Stimulated activated CD8-positive, alpha-beta memory T cell treated with anti-CD3 and anti-CD28 coated beads, Interleukin-12 subunit alpha, Interleukin-12 subunit beta, amount 100 ng/mL, for 24 hours (primary cell): ENCODE results near the gene DSG4.

ENCODE experiments used
- DNase-seq: peaks from one replicate; pipeline ENCODE4 v3.0.0-alpha.2; 2020; ENCODE audit errors: extremely low read depth

The DSG4 gene

DNA sequence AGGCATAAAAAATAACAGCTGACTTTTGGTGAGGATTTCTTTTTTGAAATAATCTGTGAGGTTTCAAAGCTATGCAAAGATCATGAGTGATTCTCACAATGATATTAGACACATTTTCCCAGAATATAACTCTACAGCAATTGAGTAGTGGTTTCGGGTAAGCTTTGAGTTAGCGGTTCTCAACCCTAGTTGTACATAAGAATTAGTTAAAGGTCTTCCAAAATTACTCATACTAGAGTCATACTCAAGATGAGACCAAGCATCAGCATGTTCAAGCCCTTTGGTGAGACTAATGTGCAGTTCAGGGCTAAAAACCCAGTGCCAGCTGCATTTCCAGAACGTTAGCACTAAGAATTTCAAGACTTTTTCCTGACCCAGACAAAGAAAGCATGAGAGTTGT, 31.1 kb downstream of the DSG4 start:
- DNase-seq: no peak

DNA sequence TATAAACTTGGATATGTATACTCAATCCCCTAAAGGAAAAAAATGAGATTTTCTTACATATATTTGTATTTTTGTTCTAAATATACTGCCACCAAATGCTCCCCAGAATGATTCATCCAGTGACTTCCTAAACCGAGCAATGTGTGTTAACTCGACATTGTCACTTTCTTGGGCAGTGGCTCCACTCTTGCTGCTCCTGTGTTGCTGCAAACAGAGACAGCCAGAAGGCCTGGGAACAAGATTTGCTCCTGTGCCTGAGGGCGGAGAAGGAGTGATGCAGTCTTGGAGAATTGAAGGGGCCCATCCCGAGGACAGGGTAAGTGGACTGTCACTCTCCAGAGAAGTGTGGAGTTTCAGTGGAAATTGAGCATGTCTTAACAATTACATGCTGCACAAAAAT, 32.7 kb downstream of the DSG4 start:
- no peak for DNase-seq

DNA sequence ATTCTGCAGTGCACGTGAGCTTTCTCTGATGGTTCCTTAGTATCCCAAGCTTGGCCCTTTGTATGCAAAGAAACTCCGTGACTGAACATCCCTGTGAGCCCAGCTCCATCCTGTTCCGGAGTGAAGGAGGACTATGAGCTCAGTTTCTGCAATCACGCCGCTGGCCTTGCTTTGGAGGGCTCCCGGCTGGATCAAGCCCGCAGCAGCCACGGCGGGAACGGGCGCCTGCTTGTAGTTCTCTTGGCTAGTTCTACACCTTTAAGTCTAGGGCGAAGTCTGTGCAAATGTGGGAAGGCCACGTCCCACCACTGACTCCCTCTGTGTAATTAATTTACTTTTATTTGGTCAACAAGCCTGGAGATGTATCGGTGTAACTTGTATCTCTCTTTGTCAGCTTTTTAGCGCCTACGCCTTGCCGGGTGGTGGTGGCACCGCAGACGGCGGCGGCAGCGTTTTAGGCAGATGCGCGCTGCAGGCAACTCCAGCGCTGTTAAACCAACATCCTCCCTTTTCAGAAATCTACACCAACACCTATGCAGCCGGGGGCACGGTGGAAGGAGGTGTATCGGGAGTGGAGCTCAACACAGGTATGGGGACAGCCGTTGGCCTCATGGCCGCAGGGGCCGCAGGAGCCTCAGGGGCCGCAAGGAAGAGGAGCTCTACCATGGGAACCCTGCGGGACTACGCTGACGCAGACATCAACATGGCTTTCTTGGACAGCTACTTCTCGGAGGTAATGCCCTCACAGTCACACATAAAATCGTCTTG, 34.3 kb downstream of the DSG4 start:
- DNase-seq: no peak

DNA sequence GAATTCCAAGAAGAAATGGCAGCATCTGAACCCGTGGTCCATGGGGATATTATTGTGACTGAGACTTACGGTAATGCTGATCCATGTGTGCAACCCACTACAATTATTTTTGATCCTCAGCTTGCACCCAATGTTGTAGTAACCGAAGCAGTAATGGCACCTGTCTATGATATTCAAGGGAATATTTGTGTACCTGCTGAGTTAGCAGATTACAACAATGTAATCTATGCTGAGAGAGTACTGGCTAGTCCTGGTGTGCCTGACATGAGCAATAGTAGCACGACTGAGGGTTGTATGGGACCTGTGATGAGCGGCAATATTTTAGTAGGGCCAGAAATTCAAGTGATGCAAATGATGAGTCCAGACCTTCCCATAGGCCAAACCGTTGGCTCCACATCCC, 36.6 kb downstream of the DSG4 start:
- DNase-seq: no peak

DNA sequence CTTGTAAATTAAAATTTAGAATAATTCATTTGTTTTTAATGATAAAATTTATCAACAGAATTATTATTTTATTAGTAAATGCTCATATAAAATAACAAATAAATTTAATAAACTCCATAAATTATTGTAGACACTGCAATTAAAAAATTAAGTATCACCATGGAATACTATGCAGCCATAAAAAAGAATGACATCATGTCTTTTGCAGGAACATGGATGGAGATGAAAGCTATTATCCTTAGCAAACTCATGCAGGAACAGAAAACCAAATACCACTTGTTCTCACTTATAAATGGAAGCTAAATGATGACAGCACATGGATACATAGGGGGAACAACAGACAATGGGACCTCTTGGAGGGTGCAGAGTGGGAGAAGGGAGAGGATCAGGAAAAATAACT, 41.3 kb downstream of the DSG4 start:
- DNase-seq: no peak

DNA sequence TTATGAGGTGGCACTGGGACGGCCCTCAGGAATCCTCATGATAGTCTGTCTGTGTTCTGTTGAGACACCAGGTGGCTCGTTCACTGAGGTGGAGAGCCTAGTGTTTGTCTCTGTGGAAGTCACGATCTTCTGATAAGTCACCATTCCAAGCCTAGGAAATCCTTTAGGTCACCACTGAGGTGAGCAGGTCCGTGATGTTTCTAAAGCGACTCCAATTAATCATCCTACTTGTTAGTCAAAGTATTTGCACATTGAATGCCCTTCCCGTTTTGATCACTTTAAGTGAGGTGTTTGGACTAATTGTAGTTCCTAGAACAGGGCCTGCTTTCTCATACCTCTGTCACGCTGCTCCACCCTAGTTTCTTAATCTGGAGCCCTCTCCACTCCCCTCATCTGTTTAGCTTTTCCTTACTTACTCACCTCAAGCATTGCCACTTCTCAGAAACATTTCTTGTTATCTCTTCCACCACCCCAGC, 42.9 kb downstream of the DSG4 start:
- DNase-seq: no peak

DNA sequence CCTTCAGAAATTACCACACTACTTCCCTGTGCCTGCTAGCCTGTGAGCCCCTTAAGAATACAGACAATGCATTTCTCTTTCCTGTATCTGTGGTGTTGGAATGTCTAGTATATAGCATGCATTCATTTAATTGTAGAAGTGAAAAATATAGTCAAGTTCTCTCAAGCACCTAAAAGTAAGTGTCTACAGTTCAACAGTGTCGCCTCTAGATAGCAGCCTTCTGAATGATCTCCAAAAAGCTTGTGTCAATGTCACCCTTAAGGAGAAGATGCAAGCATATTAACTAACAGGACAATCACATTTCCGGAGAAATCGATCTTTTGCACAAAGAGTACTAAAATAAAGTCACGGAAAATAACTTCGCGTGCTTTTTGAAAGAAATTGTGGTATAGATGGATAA, 43.5 kb downstream of the DSG4 start:
- DNase-seq: no peak

DNA sequence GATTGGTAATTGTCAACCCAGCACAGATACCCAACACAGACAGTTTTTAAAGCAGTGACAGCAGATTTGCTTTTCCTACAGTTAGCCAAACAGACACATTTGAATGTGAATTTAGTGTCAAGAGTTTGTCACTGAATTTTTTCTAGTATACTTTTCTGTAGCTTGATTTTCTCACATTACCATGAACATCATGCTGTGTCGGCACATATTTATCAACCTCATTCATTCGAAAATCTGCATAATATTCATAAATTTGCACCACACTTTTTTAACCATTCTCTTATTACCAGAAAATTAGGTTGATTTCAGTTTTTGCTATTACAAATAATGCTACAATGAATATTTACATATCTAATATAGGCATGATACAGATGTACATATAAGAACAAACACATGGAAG, 43.9 kb downstream of the DSG4 start:
- DNase-seq: no peak

DNA sequence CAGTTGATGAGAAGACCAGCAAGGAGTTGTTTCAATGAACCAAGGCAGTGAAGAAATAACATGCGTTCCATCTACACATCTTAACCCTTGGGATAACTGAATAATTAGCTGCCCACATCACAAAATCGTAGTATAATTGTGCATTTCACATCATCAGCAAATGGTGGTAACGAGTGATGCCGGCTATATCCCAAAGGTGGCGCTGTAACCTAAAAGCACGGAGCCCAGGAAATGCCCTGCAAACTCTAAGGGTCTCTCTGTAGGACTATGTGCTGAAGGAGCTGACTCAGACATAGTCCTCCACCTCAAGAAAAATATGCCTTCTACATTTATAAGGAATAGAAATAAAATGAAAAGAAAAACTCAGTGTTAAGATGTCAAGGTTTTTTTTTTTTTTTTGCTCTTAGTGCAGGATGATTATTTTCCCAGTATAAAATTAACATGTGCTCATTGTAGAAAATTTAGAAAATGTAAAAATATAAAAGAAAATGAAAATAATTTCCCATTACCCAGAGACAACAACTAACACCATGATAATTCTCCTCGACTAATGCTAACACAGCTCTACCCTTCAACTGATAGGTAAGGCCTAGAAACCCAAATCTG, 47.9 kb downstream of the DSG4 start:
- DNase-seq: no peak

DNA sequence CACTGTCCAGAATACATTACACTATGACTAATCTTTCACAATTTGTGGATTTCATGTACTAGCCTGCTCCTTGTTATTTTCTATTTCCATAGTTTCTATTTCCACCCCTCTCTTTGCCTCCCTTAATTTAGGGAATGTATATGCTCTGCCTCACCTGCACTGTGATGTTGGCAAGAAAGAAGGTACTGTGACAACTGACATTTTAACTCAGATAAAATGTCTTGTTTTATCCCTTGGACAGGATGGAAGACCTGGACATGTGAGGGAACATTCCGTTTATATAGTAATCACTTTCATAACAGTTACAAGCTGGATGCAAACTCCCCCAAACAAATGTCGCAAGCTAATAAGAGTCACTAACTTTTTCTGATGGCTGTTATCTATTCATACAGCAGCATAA, 49.4 kb downstream of the DSG4 start:
- DNase-seq: no peak

DNA sequence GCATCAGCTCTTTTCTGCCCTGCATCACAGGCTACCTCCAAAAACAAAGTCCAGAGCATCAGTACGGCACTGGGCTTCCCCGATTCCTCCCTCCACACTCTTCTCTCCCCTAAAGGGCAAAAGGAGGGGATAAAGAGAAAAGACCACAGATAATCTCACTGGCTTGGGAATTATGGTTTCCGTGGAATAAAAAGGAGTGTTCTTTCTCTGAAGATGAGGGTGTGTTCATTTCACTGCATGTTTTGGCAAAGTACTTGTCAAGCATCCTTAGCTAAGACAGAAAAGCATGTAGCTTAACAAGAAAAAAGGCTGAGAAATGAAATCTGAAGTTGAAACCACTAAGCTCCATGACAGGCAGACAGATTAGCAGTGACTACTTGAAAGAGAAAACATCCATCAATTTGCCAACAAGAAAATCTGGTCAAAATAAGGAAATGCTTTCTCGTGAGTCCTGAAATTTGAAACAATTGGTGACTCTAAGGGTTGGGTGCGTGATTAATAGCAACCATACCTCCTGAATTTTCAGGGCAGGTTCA, 50.4 kb downstream of the DSG4 start:
- DNase-seq: no peak

DNA sequence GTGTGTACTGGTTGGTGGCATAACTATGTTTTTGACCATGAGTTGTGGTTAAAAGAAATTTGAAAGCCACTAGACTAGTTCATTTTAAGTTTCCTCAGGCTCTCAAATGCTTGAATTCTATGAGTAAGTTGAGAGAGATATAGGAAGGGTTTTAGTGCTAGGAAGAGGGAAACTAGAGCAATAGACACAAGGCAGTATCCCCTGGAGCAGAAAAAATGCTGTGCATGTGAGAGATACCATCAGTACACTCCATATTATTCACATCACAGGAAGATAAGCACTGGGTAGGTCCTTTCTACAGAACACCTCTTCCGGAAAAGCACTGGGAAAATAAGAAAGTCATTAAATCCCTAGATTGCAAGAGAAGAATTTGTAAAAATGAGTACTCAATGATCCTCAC, 51.6 kb downstream of the DSG4 start:
- no peak for DNase-seq

DNA sequence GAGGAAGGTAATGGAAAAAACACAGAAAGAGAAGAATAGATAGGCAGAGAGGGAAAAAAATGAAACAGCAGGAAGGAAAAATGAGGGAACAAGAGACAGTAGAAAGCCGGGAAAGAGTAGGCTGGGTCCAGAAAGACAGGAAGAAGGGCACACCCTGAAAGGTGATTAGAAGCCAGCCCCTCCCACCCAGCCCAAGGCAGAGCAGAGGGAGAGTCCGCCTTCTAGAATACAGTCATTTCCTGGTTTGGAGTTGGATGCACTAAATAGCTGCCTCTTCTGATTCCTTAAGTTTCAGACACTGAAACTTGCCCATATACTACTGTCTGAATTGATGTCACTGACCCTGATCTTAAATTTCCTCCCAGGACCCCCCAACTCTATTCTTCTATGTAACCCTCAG, 53.0 kb downstream of the DSG4 start:
- no peak for DNase-seq

DNA sequence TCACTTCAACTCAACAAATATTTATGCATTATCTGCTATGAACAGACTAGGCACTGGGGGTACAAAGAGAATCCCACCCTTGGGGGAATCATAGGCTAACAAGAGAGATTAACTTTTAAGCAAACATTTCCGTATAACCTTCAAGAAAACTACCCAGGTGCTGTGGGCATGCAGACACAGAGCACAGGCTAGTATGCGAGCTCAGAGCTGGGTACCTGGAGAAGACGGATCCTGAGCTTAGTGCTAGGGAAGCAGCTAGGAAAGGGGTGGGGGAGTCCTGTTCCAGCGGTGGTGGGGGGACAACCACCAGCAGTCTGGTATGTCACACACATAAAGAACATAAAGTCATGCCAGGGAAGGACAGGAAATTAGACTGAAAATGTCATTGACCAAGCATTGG, 53.5 kb downstream of the DSG4 start:
- DNase-seq: no peak

DNA sequence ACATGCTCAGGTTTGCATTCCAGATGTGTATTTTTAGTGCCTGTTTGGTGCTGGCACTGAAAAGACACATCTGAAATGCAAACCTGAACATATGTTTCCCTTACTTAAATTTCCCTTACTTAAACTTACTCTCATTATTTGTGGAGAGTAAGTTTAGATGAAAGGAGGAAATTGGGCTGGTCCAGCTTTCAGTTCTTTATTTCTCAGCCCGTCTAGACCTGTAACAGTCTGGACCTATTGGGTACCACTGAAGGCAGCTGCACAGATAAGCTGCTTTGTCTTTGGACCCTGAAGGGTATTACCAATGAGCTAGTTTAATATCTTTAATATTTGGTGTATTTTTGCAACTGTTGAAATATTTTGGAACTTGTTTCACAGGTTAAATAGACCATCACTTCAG, 54.0 kb downstream of the DSG4 start:
- DNase-seq: no peak

DNA sequence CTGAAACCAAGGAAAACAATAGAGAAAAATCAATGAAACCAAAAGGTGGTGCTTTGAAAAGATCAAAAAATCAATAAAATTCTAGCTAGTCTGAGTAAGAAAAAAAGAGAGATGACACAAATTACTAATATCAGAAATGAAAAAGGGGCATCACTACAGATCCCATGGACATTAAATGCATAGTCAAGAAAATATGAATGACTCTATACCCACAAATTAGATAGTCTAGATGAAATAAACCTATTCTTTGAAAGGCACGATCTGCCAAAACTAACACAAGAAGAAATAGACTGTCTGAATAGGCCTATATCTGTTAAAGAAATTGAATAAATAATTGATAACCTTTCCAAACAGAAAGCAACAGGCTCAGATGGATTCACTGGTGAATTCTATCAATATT, 55.7 kb downstream of the DSG4 start:
- DNase-seq: no peak

DNA sequence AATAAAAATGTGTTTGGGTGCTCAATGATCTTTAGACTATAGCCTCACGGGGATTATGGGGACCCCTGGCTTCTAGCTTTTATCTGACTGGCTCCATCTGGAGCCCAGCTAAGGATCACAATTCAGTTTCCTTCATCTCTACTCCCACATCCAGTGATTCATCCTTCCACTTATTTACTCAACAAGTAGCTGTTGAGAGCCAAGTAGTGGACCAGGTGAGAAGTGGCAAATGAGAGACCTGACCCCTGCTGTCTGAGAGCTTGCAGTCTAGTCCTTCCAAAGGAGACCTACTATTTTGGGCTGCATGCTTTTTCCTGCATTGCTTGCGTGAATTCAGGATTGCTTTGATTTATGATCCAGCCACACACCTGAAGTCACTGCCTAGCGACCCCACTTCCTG, 60.2 kb downstream of the DSG4 start:
- no peak for DNase-seq

DNA sequence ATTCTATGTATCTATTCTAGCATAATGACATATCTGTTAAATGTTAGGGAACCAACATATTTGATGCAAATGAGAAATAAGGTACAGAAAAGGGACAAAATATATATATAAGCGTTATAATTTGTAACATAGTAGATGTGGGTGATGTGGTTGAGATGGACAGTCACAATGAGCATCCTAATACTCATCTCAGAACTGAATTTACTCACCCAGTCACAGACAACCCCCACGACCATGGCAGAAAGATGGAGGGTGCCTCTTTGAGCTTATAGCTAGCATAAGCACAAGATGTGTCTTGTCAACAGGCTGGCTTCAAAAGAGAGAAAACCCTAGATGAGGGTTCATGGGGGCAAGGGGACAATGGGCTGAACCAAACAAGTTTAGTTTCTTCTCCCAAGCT, 61.8 kb downstream of the DSG4 start:
- no peak for DNase-seq

DNA sequence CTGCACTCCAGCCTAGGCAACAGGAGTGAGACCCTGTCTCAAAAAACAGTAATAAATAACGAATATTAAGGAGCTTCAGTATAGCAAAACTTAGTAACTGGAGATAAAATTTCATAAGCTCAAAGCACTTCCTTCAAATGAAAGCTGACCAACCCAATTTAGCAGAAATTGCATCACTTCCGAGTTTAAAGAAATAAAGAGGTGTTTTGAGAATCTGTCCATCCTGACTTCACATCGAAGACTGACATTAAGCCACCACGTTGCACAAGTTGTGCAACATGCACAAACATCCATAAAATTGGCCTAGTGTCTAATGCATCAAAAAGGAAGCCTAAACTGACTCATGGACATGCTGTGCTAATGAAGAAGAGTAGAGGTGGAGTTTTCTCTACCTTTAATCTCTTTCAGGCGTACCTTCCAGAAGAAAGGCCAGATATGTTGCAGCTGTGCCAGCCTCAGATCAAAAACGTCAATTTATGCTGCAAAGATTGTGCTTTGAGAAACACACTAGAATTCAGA, 63.3 kb downstream of the DSG4 start:
- DNase-seq: no peak

DNA sequence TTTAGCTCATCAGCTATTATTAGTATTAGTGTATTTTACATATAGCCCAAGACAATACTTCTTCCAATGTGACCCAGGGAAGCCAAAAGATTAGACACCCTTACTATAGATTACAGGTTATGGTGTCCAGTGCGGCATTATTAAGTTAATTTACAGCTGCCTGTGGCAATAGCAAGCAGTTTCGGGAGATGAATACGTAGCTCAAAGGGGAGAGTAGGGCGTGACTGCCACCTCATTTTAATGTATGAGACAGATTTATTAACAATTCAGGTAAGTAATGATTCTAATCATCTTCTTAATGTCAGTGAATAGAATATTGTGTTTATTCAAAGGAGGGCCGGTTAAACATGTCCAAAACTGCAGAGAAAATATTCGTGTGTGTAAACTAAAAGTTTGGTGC, 64.2 kb downstream of the DSG4 start:
- no peak for DNase-seq

DNA sequence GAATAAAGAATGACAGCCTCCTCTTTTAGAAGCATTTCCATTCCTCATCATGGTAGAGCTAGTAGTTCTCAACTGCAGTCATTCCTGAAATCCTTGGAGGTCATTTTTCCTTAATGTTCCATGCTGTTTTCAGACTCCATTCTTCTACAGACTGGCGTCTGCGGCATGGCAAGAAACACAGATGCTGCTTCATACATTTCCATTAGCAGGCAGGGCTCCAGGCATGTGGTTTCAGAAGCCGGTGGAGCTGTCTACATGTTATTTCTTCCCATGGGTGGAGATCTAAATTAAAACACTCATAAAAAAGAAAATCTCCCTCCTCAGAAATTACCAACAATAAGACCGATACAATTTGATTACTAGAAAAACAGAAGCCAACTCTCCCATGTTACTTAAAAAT, 64.9 kb downstream of the DSG4 start:
- DNase-seq: no peak

DNA sequence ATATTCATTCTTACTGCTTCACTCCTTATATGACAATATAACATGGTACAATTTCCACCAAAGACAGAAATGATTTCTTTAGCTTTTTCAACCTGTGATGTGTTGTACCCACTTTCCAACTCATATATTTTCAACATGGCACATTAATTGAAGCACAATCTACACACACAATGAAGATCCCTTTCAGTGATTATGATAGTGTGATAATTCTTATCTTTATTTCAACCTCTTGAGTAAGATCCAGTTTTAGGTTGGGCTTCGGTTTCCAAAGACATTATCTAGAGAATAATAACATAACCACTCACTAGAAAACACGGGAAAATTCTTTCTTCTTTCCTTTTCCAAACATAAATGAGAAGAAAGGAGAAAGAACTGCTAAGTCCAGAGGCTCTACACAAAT, 67.6 kb downstream of the DSG4 start:
- no peak for DNase-seq

DNA sequence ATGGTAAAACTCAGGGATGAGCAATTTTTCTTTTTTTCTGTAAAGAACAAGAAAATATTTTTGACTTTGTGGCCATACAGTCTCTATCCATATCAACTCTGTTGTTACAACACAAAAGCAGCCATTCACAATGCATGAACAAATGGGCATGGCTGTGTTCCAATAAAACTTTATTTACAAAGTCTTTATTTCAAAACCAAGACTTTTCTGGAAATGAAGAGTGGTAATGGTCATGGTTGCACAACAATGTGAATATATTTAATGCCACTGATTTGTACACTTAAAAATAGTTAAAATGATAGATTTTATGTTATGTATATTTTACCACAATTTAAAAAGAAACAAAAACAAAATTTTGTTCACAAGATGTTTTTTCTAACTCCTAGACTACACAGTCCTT, 69.3 kb downstream of the DSG4 start:
- no peak for DNase-seq
